CD4-positive, alpha-beta T cell treated with Interleukin-17A for 1 hour (primary cell): ENCODE data around the gene RAET1E.
"Not testable (repeated sequence)": the region's sequence is repeated elsewhere in the genome, so short reads cannot be mapped to it uniquely, and the experiment has no call there.

Source experiments
- DNase-seq: peaks from one replicate; pipeline ENCODE4 v3.0.0-alpha.2; 2020

RAET1E gene

GRCh38 chr6:149859938-149860337 is 38.0 kb downstream of the RAET1E start:
- no peak for DNase-seq

- DNase-seq = no peak
Measured at GRCh38 chr6:149859368-149859767, 38.5 kb downstream of the RAET1E start.

- DNase-seq = no peak
Measured at GRCh38 chr6:149857541-149857940, 40.4 kb downstream of the RAET1E start.

- DNase-seq = no peak
Measured at GRCh38 chr6:149856256-149856994, 41.5 kb downstream of the RAET1E start.

GRCh38 chr6:149855741-149856140 is 42.2 kb downstream of the RAET1E start:
- no peak for DNase-seq

GRCh38 chr6:149855040-149855654 is 42.8 kb downstream of the RAET1E start:
- DNase-seq = no peak

GRCh38 chr6:149854532-149854931 is 43.4 kb downstream of the RAET1E start:
- DNase-seq = no peak

GRCh38 chr6:149854017-149854416 is 43.9 kb downstream of the RAET1E start:
- DNase-seq = not testable (repeated sequence)

GRCh38 chr6:149852881-149853280 is 45.0 kb downstream of the RAET1E start:
- DNase-seq = no peak

- DNase-seq = peak; percentile 6
Measured at GRCh38 chr6:149852180-149852579, 45.7 kb downstream of the RAET1E start.

- DNase-seq = no peak
Measured at GRCh38 chr6:149851461-149852110, 46.3 kb downstream of the RAET1E start.

- not testable (repeated sequence) for DNase-seq
Measured at GRCh38 chr6:149848343-149848742, 49.6 kb downstream of the RAET1E start.
